LNCAP (cell line): ENCODE measurements around the gene OR7C1.

Experiments
- TF ChIP-seq, protein P1 (sequence below): fragments of 450-650 bp; IDR thresholded peaks from 2 replicates; pipeline ENCODE4 v1.5.1; 2017; ENCODE audit warnings: mild to moderate bottlenecking

OR7C1 gene

DNA sequence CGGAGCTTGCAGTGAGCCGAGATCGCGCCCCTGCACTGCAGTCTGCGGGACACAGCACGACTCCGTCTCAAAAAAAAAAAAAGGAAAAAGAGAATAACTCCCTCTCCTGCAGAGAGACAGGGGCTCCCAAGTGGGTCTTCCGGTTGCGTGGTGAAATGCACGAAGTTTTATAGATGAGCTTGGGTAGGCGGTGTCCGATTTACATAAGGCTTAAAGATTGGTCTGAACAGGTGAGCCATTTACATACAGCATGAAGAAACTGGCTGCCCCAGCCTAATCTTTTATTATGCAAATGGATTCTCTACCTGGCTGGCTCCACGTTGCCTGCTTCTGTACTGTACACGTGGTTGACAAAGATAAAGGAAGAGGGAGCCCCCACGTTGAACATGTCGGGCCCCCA is 76.2 kb downstream of the OR7C1 start:
- TF ChIP-seq, protein P1, sequence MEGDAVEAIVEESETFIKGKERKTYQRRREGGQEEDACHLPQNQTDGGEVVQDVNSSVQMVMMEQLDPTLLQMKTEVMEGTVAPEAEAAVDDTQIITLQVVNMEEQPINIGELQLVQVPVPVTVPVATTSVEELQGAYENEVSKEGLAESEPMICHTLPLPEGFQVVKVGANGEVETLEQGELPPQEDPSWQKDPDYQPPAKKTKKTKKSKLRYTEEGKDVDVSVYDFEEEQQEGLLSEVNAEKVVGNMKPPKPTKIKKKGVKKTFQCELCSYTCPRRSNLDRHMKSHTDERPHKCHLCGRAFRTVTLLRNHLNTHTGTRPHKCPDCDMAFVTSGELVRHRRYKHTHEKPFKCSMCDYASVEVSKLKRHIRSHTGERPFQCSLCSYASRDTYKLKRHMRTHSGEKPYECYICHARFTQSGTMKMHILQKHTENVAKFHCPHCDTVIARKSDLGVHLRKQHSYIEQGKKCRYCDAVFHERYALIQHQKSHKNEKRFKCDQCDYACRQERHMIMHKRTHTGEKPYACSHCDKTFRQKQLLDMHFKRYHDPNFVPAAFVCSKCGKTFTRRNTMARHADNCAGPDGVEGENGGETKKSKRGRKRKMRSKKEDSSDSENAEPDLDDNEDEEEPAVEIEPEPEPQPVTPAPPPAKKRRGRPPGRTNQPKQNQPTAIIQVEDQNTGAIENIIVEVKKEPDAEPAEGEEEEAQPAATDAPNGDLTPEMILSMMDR = no peak

DNA sequence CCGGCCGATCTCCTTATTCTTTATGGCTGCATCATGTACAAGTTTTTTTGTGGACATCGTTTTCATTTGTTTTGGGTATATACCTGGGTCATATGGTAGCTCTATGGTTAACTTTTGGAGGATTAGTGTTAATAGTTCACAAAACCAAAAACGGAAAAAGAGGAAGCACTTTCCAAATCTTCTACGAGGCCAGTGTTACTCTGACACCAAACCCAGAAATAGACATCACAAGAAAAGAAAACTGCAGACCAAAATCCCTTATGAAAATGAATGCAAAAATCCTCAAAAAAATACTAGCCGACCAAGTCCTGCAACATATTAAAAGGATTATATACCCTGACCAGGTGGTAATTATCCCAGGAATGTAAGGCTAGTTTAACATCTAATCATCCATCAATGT is 86.4 kb downstream of the OR7C1 start:
- TF ChIP-seq, protein P1 = no peak
